Lung (tissue), 12 donors: ENCODE results near the gene CP. TPM values are rescaled to one million over a fixed set of nuclear protein-coding genes. Genes with fewer than 3 reads are reported as not detected.

Experiments used
- ATAC-seq: fragments of 200-7000 bp; cut with Tn5 transposase; one replicate; pipeline ENCODE4 v1.9.1; 2020; ENCODE audit warnings: moderate number of reproducible peaks; ENCODE audit not compliant: insufficient read depth, low FRiP score
- DNase-seq, 3 donors: peaks; one replicate each; pipeline ENCODE4 v3.0.0-alpha.2; 2013 to 2017
- H3K27ac ChIP-seq, 2 donors: one replicate each; pipeline ENCODE4 v1.5.1; 2013; ENCODE audit warnings: mild to moderate bottlenecking in 2 of 2, moderate library complexity in 2 of 2, control low read depth in 1 of 2, inconsistent platforms in 1 of 2, low read depth in 1 of 2, low read length in 1 of 2
- H3K27me3 ChIP-seq, 3 donors: one replicate each; pipeline ENCODE4 v1.5.1; 2013; ENCODE audit warnings: low read length in 2 of 3; ENCODE audit not compliant: control insufficient read depth in 3 of 3, insufficient read depth in 3 of 3
- H3K36me3 ChIP-seq, 4 donors: one replicate each; pipeline ENCODE4 v1.5.1; 2013; ENCODE audit warnings: low read length in 4 of 4, mild to moderate bottlenecking in 1 of 4, moderate library complexity in 1 of 4; ENCODE audit not compliant: control insufficient read depth in 4 of 4, insufficient read depth in 4 of 4
- H3K4me1 ChIP-seq, 5 donors: one replicate each; pipeline ENCODE4 v1.5.1; 2013; ENCODE audit warnings: low read length in 5 of 5, mild to moderate bottlenecking in 2 of 5, moderate library complexity in 1 of 5; ENCODE audit not compliant: control insufficient read depth in 5 of 5, insufficient read depth in 5 of 5
- H3K4me3 ChIP-seq: one replicate; pipeline ENCODE4 v1.5.1; 2013; ENCODE audit warnings: mild to moderate bottlenecking, control low read depth, moderate library complexity
- H3K9ac ChIP-seq, 2 donors: one replicate each; pipeline ENCODE4 v1.5.1; 2013; ENCODE audit warnings: low read length in 2 of 2, control low read depth in 1 of 2; ENCODE audit not compliant: insufficient read depth in 1 of 2
- H3K9me3 ChIP-seq, 4 donors: one replicate each; pipeline ENCODE4 v1.5.1; 2013; ENCODE audit warnings: low read length in 3 of 4, mild to moderate bottlenecking in 1 of 4, moderate library complexity in 1 of 4; ENCODE audit not compliant: control insufficient read depth in 4 of 4, insufficient read depth in 3 of 4
- CTCF ChIP-seq: IDR thresholded peaks from 2 replicates; pipeline ENCODE4 v1.5.1; 2012; ENCODE audit warnings: mild to moderate bottlenecking; ENCODE audit errors: control extremely low read depth, extremely low read depth
- WGBS, 2 donors: extraction: QIAGEN DNeasy Blood & Tissue Kit; methylation state at CpG; one replicate each; pipeline ENCODE4 v1.1.7; 2013; 5-methylcytosine and 5-hydroxymethylcytosine counted together
- polyA plus RNA-seq, 2 donors: library from polyadenylated mRNA; stranded (reverse); fragments of 200-250 nt; gene quantifications; one replicate each; pipeline ENCODE4 v1.2.1, GENCODE V29; 2013
- total RNA-seq, 2 donors: library from RNA; depleted of rRNA in 1 of 2; stranded (reverse); fragments of >200 nt in 1 of 2; gene quantifications; one replicate each; pipeline ENCODE4 v1.2.1, GENCODE V29; 2014 to 2021
- donor health status: control.
- donor health status: control.
- donor health status: Bipolar disorder and iron deficiency.
- donor health status: healthy.
- donor health status: DM: yes; HTN: yes; CAD: no.

The CP gene
- total and polyA plus RNA-seq, 4 donors = 16.4 to 143 (median 68.5) TPM

DNA sequence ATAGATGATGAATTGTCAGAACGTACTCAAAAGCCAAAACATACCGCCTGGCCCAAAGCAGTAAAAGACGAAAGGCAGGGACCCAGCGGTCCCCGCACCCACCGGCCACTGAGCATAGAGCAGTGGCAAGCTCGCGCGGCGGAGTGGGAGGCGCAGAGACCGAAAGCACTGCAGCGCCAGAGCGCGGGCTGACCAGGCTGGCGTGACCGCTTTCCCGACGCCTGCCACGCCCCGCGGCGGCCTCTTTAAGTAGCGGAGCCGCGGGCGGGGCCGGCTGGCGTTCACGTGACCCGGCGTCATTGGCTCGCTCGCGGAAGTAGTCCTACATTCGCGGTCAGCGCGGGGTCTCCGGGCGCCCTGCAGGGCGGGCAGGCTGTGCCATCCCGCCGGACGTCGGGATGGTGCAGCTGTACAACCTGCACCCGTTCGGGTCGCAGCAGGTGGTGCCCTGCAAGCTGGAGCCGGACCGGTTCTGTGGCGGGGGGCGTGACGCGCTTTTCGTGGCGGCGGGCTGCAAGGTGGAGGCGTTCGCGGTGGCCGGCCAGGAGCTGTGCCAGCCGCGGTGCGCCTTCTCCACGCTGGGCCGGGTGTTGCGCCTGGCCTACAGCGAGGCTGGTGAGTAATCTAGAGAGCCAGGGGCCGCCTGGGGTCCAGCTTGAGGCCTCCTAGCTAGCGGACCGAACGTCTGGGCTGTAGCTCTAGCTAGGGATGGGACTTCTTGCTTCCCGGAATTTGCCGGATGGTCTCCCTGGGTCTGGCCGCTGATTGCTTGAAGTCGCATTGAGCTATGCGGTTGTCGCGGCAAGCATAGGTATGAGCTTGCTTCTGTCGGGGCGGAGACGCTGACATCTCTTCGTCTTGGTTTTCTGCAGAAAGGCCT lies 92.1 kb downstream of the CP start, which contains the start of gene HPS3:
Gene HPS3, plus strand, starts transcription at position 313 of the 880 bp plus-strand sequence. Its CDS starts 86 bp downstream, at position 399.
- H3K36me3 ChIP-seq = peaks cover 0 to 2% (median under 1%) of the 10 kb centered on the region in 4 donors
- ATAC-seq (peak; percentile 93), DNase-seq (peak; percentile 92 to 97 (median 95))
- H3K27ac ChIP-seq = peak within 1 kb of the TSS; percentile 76 to 98
- H3K9me3 ChIP-seq = no peaks in the 10 kb centered on the region
- H3K27me3 ChIP-seq = no peaks in the 10 kb centered on the region
- TF ChIP-seq CTCF = no peak
- H3K4me1 ChIP-seq = peaks cover 0 to 22% (median 4%) of the 10 kb centered on the region in 5 donors
- 0% methylated on average over 82 to 84 of the region's 84 CpGs for WGBS, 2 donors
- peak within 1 kb of the TSS; percentile 94 for H3K4me3 ChIP-seq
- H3K9ac ChIP-seq = peak within 1 kb of the TSS; percentile 50 to 92

- no peak for ATAC-seq
- H3K4me3 ChIP-seq = no peak overlapping the region
- 9 to 13% methylated on average over 4 of the region's 4 CpGs for WGBS, 2 donors
- no peak for TF ChIP-seq CTCF
- H3K27ac ChIP-seq = peak overlapping the region; percentile 10 to 72
- H3K9me3 ChIP-seq = no peaks in the 10 kb centered on the region
- H3K36me3 ChIP-seq = peaks cover 0 to 2% (median under 1%) of the 10 kb centered on the region in 4 donors
- no peaks in the 10 kb centered on the region for H3K27me3 ChIP-seq
- peak overlapping the region in 1 of 2 donors; percentile 92 for H3K9ac ChIP-seq
- H3K4me1 ChIP-seq = peaks cover 0 to 22% (median 4%) of the 10 kb centered on the region in 5 donors
- no peak for DNase-seq
Observed at GRCh38 chr3:149128821-149129220, 92.8 kb downstream of the CP start.

DNA sequence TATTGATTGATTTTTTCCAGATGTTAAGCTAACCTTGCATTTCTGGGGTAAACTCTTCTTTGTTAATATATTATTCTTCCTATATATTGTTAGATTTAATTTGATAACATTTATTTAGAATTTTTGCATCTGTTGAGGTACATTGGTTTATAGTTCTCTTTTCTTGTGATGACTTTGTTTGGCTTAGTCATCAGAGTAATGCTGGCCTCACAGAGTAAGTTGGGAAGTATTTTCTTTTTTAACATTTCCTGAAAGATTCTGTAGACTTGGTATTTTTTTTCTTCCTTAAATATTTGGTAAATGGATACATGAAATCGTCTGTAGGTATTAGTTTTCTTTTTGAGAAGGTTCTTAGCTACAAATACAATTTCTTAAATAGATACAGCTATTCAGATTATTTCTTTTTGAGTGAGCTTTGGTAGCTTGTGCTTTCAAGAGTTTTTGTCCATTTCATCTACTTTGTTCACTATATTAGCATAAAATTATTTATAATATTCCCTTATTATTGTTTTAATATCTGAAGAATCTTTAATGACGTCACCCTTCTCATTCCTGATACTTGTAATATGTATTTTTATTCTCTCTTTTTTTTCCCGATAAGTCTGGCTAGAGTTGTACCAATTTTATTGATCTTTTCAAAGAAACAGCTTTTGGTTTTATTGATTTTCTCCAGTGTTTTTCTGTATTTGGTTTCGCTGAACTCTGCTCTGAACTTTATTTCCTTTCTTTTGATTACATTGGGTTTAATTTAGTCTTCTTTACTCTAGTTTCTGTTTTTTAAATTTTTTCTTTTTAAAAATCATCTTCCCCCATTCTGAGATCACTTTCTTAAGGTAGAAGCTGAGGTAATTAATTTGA lies 98.7 kb downstream of the CP start:
- H3K36me3 ChIP-seq = no peaks in the 10 kb centered on the region
- TF ChIP-seq CTCF = no peak
- no peak overlapping the region for H3K27ac ChIP-seq
- no peak overlapping the region for H3K4me3 ChIP-seq
- H3K9me3 ChIP-seq = no peaks in the 10 kb centered on the region
- no peak for ATAC-seq
- DNase-seq = no peak
- no peaks in the 10 kb centered on the region for H3K4me1 ChIP-seq
- 77 to 82% methylated on average over 4 of the region's 4 CpGs for WGBS, 2 donors
- H3K9ac ChIP-seq = no peak overlapping the region
- no peaks in the 10 kb centered on the region for H3K27me3 ChIP-seq

Other genes starting within 250 kb of the CP start
- 10 to 100 TPM; 41.8 to 78.7 TPM for gene GYG1, start 230.3 kb downstream of the CP start, total RNA-seq
- 100 to 1,000 TPM in 1 of 2 donors, 10 to 100 TPM in 1; 23.2 to 115 TPM for gene GYG1, start 230.3 kb downstream of the CP start, polyA plus RNA-seq
- gene HLTF, start 135.3 kb downstream of the CP start, total RNA-seq = 10 to 100 TPM; 19.4 to 54.7 TPM
- 1 to 10 TPM; 3.6 to 5.8 TPM for gene HLTF, start 135.3 kb downstream of the CP start, polyA plus RNA-seq
- 10 to 100 TPM; 18.8 to 43.7 TPM for gene HPS3, start 92.2 kb downstream of the CP start, total RNA-seq
- gene HPS3, start 92.2 kb downstream of the CP start, polyA plus RNA-seq = 10 to 100 TPM in 1 of 2 donors, 1 to 10 TPM in 1; 9.3 to 13.1 TPM
- 10 to 100 TPM in 1 of 2 donors, 1 to 10 TPM in 1; 4.4 to 28.5 TPM for gene TM4SF18, start 111.8 kb upstream of the CP start, total RNA-seq
- 1 to 10 TPM; 2.1 to 3.8 TPM for gene TM4SF18, start 111.8 kb upstream of the CP start, polyA plus RNA-seq
- 100 to 1,000 TPM; 177 to 281 TPM for gene TM4SF1, start 155.8 kb upstream of the CP start, total RNA-seq
- 100 to 1,000 TPM; 215 to 261 TPM for gene TM4SF1, start 155.8 kb upstream of the CP start, polyA plus RNA-seq